Memory B cell (primary cell): ENCODE measurements around the gene PRELID1.

ENCODE experiments used
- ATAC-seq: fragments of 150-1000 bp; cut with Tn5 transposase; 2 replicates; pipeline ENCODE4 v1.10.0; 2021; ENCODE audit warnings: low read depth, mild to moderate bottlenecking, moderate library complexity
- DNase-seq, 2 donors: peaks; one replicate each; pipeline ENCODE4 v3.0.0; 2022; ENCODE audit warnings: low spot score in 2 of 2
- H3K27ac Mint-ChIP-seq: one replicate; pipeline ENCODE4 v1.8.0; 2022; ENCODE audit warnings: mild to moderate bottlenecking, moderate library complexity, mixed read lengths
- H3K27me3 Mint-ChIP-seq: one replicate; pipeline ENCODE4 v1.8.0; 2022; ENCODE audit warnings: mixed read lengths
- H3K36me3 Mint-ChIP-seq: one replicate; pipeline ENCODE4 v1.8.0; 2022; ENCODE audit warnings: mild to moderate bottlenecking, mixed read lengths
- H3K4me1 Mint-ChIP-seq: one replicate; pipeline ENCODE4 v1.8.0; 2022; ENCODE audit warnings: mixed read lengths
- H3K4me3 Mint-ChIP-seq: one replicate; pipeline ENCODE4 v1.8.0; 2022; ENCODE audit warnings: mild to moderate bottlenecking, moderate library complexity, mixed read lengths
- H3K9me3 Mint-ChIP-seq: one replicate; pipeline ENCODE4 v1.8.0; 2022; ENCODE audit warnings: mixed read lengths

Gene PRELID1

GRCh38 chr5:177290816-177291596 is 12.6 kb upstream of the PRELID1 start:
- no peak for DNase-seq
- Mint-ChIP-seq H3K9me3 (no peaks in the 10 kb centered on the region), H3K27ac (peak overlapping the region; percentile 74), H3K27me3 (no peaks in the 10 kb centered on the region), H3K36me3 (peaks cover 36% of the 10 kb centered on the region), H3K4me3 (peak overlapping the region; percentile 16), H3K4me1 (peaks cover 18% of the 10 kb centered on the region)
- peak; percentile 73 for ATAC-seq

GRCh38 chr5:177291735-177292134 is 11.9 kb upstream of the PRELID1 start:
- peak overlapping the region; percentile 41 for H3K27ac Mint-ChIP-seq
- H3K4me1 Mint-ChIP-seq: peaks cover 25% of the 10 kb centered on the region
- no peak overlapping the region for H3K4me3 Mint-ChIP-seq
- H3K36me3 Mint-ChIP-seq: peaks cover 38% of the 10 kb centered on the region
- no peaks in the 10 kb centered on the region for H3K9me3 Mint-ChIP-seq
- no peaks in the 10 kb centered on the region for H3K27me3 Mint-ChIP-seq
- DNase-seq: no peak
- no peak for ATAC-seq

GRCh38 chr5:177293819-177294581 is 9.6 kb upstream of the PRELID1 start:
- H3K27ac Mint-ChIP-seq: no peak overlapping the region
- H3K36me3 Mint-ChIP-seq: peaks cover 31% of the 10 kb centered on the region
- DNase-seq (no peak), ATAC-seq (no peak)
- peaks cover 31% of the 10 kb centered on the region for H3K4me1 Mint-ChIP-seq
- no peak overlapping the region for H3K4me3 Mint-ChIP-seq
- H3K27me3 Mint-ChIP-seq: no peaks in the 10 kb centered on the region
- no peaks in the 10 kb centered on the region for H3K9me3 Mint-ChIP-seq

- Mint-ChIP-seq H3K27me3 (no peaks in the 10 kb centered on the region), H3K36me3 (peaks cover 26% of the 10 kb centered on the region), H3K27ac (no peak overlapping the region), H3K4me3 (no peak overlapping the region), H3K9me3 (no peaks in the 10 kb centered on the region), H3K4me1 (peaks cover 34% of the 10 kb centered on the region)
- no peak for ATAC-seq
- no peak for DNase-seq
Measured at GRCh38 chr5:177294632-177295031, 9.0 kb upstream of the PRELID1 start.

GRCh38 chr5:177295924-177296323 is 7.7 kb upstream of the PRELID1 start:
- Mint-ChIP-seq H3K4me3 (peak overlapping the region; percentile 67), H3K27me3 (no peaks in the 10 kb centered on the region), H3K4me1 (peaks cover 40% of the 10 kb centered on the region), H3K36me3 (peaks cover 24% of the 10 kb centered on the region), H3K9me3 (no peaks in the 10 kb centered on the region), H3K27ac (peak overlapping the region; percentile 78)
- ATAC-seq: peak; percentile 18
- DNase-seq: no peak

- ATAC-seq (no peak), DNase-seq (no peak)
- Mint-ChIP-seq H3K9me3 (no peaks in the 10 kb centered on the region), H3K36me3 (peaks cover 20% of the 10 kb centered on the region), H3K27ac (peak overlapping the region; percentile 78), H3K4me3 (peak overlapping the region; percentile 37), H3K27me3 (no peaks in the 10 kb centered on the region), H3K4me1 (peaks cover 40% of the 10 kb centered on the region)
Measured at GRCh38 chr5:177296581-177296980, 7.0 kb upstream of the PRELID1 start.

- ATAC-seq (no peak), DNase-seq (no peak)
- peaks cover 50% of the 10 kb centered on the region for H3K4me1 Mint-ChIP-seq
- no peaks in the 10 kb centered on the region for H3K9me3 Mint-ChIP-seq
- H3K36me3 Mint-ChIP-seq: peaks cover 8% of the 10 kb centered on the region
- no peak overlapping the region for H3K4me3 Mint-ChIP-seq
- H3K27me3 Mint-ChIP-seq: no peaks in the 10 kb centered on the region
- H3K27ac Mint-ChIP-seq: no peak overlapping the region
Measured at GRCh38 chr5:177297922-177298321, 5.7 kb upstream of the PRELID1 start.

GRCh38 chr5:177299697-177300096 is 3.9 kb upstream of the PRELID1 start:
- H3K4me1 Mint-ChIP-seq: peaks cover 57% of the 10 kb centered on the region
- no peak for ATAC-seq
- no peaks in the 10 kb centered on the region for H3K9me3 Mint-ChIP-seq
- H3K27ac Mint-ChIP-seq: peak overlapping the region; percentile 93
- no peaks in the 10 kb centered on the region for H3K27me3 Mint-ChIP-seq
- peak overlapping the region; percentile 40 for H3K4me3 Mint-ChIP-seq
- H3K36me3 Mint-ChIP-seq: peaks cover 3% of the 10 kb centered on the region
- no peak for DNase-seq

GRCh38 chr5:177300236-177300880 is 3.2 kb upstream of the PRELID1 start:
- Mint-ChIP-seq H3K27me3 (no peaks in the 10 kb centered on the region), H3K36me3 (peaks cover 3% of the 10 kb centered on the region), H3K27ac (peak overlapping the region; percentile 93), H3K4me3 (peak overlapping the region; percentile 79), H3K4me1 (peaks cover 63% of the 10 kb centered on the region), H3K9me3 (no peaks in the 10 kb centered on the region)
- ATAC-seq: peak; percentile 72
- DNase-seq: peak; percentile 54 to 70

- ATAC-seq: no peak
- Mint-ChIP-seq H3K36me3 (peaks cover 4% of the 10 kb centered on the region), H3K27me3 (no peaks in the 10 kb centered on the region), H3K27ac (peak overlapping the region; percentile 93), H3K9me3 (no peaks in the 10 kb centered on the region), H3K4me3 (peak overlapping the region; percentile 79), H3K4me1 (peaks cover 62% of the 10 kb centered on the region)
- DNase-seq: no peak
Measured at GRCh38 chr5:177300951-177301350, 2.6 kb upstream of the PRELID1 start.

- H3K9me3 Mint-ChIP-seq: no peaks in the 10 kb centered on the region
- H3K27ac Mint-ChIP-seq: peak overlapping the region; percentile 93
- DNase-seq (no peak), ATAC-seq (no peak)
- no peaks in the 10 kb centered on the region for H3K27me3 Mint-ChIP-seq
- H3K4me3 Mint-ChIP-seq: peak overlapping the region; percentile 90
- peaks cover 6% of the 10 kb centered on the region for H3K36me3 Mint-ChIP-seq
- peaks cover 59% of the 10 kb centered on the region for H3K4me1 Mint-ChIP-seq
Measured at GRCh38 chr5:177301503-177302165, 2.0 kb upstream of the PRELID1 start.

GRCh38 chr5:177302354-177303110 is 1.1 kb upstream of the PRELID1 start:
- H3K4me3 Mint-ChIP-seq: peak overlapping the region; percentile 90
- H3K27ac Mint-ChIP-seq: peak overlapping the region; percentile 93
- peaks cover 57% of the 10 kb centered on the region for H3K4me1 Mint-ChIP-seq
- H3K36me3 Mint-ChIP-seq: peaks cover 7% of the 10 kb centered on the region
- DNase-seq (no peak), ATAC-seq (no peak)
- no peaks in the 10 kb centered on the region for H3K9me3 Mint-ChIP-seq
- H3K27me3 Mint-ChIP-seq: no peaks in the 10 kb centered on the region

- Mint-ChIP-seq H3K4me3 (peak overlapping the region; percentile 90), H3K36me3 (peaks cover 7% of the 10 kb centered on the region), H3K27me3 (no peaks in the 10 kb centered on the region), H3K9me3 (no peaks in the 10 kb centered on the region), H3K27ac (peak overlapping the region; percentile 93), H3K4me1 (peaks cover 60% of the 10 kb centered on the region)
- DNase-seq: no peak
- ATAC-seq: no peak
Measured at GRCh38 chr5:177303925-177304391, 359 bp downstream of the PRELID1 start.
